GM19467 (cell line): ENCODE measurements around the gene GAPDHS.

Experiments used
- ATAC-seq: cut with Tn5 transposase; IDR thresholded peaks from one replicate; pipeline ENCODE4 v1.9.1; 2021; ENCODE audit warnings: mild to moderate bottlenecking, moderate library complexity; ENCODE audit not compliant: unreplicated experiment

GAPDHS gene

DNA sequence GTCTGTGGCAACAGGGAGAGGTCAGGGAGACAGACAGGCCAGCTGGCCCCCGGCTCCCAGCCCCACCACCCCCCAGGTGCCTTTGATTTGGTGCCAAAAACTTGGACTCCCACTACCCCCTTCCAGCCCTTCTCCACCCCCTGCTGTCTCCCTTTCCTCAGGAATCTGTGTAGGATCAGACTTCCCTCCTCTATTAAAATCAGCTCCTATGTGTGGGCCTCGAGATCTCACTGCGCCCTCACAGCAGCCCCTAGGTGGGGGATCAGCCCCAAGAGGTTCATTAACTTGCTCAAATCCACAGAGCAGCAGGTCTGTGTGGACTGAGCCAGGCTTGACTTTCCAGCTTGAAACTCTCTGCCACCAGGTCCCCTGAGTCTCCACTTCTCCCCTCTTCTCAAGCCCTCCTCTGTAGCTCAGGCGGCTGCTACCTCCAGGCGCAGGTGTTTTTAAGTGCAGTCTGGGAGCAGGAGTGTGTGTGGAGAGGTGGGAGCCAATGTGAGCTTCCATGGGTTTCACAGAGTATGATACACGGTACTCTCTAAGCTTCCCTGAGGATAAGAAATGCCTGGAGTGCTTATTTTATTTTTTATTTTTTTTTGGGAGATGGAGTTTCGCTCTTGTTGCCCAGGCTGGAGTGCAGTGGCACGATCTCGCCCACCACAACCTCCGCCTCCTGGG lies 1.7 kb downstream of the GAPDHS start:
- ATAC-seq: no peak

DNA sequence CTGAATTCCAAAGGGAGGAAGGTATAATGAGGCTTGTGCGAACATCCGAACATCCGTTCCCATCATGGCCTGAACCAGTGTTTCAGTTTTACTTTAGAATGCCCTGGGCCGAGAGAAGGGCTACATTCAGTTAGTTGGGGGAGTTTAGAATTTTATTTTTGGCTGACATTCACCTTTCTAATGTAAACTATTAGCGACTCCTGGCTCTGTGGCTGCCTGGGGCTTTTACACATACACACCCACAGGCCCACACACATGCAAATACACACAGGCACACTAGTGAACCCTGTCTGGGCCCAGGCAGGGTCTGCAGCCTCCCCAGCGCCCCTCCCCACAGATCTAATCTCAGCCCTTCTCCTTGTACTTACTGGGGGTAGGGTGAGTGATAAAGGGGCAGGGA lies 6.1 kb downstream of the GAPDHS start:
- no peak for ATAC-seq

DNA sequence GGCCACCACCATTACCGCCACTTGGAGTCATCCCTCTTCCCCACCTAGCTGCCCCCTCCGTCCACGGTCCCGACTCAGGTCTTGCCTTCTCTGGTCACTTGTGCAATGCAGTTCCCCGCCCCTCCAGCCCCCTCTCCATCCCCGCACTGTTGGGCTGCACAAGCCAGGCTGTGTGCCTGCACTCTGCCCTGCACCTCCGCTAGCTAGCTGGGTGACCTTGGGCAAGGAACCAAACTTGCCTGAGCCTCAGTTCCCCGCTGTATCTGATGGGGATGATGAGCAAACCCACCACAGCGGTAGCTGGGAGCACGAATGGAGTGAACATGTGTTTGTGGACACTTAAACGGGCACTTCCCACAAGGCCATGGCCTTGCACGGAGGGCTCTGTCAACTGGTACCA lies 6.6 kb downstream of the GAPDHS start:
- no peak for ATAC-seq

DNA sequence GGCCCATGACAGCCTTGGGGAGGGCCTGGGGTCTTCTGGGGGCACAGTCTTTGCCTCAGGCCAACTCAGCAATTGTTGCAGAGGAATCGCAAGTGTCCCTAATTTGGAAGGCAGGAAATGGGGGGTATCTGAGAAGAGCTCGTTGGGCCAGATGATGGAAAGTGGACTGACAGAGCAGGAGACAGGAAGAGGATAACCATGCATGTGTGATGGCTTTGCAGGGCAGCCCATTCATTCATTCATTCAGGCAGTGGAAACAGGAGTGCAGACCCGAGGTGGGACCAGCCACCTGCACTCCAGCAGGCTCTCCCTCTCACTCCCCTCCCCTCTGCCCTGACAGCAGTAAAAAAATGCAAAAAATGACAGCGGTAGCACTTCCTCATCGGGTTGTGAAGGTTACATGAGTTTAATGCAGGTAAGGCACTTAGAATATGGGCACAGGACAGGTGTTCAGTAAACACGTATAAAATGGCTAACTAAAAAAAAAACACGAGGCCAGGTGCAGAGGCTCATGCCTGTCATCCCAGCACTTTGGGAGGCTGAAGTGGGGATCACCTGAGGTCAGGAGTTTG lies 7.2 kb downstream of the GAPDHS start:
- ATAC-seq: no peak

DNA sequence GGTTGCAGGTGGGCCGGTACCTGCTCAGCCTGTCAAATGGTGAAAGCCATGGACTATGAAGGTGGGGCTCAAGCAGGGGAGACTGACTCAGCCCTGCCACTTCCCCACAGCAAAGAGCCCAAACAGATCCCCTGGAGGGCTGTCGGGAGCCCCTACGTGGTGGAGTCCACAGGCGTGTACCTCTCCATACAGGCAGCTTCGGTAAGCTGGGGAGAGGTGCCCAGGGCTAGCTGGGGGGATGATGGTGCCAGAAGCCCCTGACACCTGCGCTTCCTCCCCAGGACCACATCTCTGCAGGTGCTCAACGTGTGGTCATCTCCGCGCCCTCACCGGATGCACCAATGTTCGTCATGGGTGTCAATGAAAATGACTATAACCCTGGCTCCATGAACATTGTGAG lies 9.0 kb downstream of the GAPDHS start:
- ATAC-seq: no peak

DNA sequence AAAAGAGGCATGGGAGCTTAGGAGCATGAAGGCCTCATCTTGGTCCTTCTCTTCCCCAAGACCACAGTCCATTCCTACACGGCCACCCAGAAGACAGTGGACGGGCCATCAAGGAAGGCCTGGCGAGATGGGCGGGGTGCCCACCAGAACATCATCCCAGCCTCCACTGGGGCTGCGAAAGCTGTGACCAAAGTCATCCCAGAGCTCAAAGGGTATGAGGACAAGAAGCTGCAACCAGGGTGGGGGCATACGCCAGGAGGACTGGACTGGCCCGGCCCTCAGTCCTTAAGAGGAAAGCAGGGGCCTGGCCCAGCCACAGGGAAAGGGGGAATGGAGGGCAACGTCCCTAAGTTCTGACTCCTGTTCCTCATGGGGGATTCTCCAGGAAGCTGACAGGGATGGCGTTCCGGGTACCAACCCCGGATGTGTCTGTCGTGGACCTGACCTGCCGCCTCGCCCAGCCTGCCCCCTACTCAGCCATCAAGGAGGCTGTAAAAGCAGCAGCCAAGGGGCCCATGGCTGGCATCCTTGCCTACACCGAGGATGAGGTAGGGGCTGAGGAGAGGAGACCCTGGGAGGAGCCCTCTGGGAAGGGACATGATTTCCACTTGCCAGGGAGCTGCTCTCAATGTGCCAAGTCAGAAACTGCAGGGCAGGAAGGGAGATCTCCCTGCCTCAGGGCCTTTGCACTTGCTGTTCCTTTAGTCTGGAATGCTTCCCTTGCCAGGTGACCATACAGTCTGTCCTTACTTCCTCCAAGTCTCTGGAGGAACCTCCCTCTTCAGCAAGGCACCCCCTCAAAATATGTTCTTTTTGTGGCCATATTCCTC lies 10.2 kb downstream of the GAPDHS start:
- ATAC-seq: no peak

DNA sequence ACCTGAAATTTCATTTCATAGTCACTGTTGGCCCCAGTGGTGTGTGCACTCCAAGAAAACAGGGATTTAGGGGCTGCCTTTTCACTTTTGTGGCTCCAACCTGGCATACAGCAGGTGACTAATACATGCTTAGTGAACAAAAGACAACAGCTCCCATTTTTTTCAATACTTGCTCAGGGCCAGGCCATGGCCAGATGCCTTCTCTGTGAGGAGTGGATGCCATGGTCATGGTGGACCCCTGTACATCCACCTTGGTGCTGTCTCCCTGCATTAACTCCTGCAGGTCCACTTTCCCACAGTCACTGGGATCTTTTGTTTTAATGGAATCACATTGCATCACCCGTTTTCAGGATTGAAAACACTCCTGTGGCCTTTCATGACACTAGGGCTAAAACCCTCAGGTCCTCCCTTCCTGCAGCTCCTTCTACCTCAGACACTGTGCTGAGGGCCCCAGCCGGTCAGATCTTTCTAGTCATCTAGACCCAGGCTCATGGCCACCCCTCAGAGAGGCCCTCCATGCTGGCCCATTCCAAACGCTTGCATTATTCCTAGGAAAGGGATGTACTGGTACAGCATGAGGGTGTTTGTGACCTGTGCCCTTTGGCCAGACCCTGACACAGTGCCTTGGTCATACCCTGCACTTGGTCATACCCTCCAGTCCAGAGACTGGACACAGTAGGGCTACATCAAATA lies 11.0 kb downstream of the GAPDHS start:
- no peak for ATAC-seq

DNA sequence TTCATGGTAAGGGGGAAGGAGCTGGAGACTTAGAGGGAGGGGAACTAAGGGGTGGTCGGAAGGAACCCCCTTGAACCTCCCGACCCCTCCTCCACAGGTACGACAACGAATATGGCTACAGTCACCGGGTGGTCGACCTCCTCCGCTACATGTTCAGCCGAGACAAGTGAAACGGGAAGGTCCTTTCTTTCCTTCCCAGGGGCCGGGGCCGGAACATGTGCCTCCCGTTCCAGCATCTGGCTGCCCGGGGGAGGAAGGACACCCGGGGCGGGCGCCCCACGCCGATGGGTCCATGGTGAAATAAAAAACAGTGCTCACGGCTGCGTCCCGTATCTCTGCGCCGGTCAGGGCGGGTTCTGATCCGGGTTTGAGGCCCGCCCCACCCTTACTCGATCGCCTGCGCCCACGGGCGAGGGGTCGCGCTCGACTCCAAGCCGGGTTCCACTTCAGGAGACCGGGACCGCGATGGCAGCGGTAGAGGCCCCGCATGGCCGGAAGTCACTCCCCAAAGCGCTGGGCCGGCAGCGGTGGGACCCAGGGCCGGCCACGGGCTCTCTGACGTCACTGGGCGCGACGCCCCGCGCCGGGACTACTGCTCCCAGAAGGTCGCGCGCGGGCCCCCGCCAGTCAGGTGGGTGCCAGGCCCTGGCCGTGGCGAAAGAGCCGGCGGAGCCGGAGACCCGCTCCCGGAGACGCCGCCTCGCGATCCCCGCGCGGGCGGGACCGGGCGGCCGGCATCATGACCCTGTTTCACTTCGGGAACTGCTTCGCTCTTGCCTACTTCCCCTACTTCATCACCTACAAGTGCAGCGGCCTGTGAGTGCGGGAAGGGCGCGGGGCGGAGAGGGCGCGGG lies 12.0 kb downstream of the GAPDHS start, which contains the start of gene TMEM147:
Gene TMEM147 (plus strand): TSS at position 626 of the 854 bp plus-strand sequence. CDS start 114 bp downstream, at position 740.
- ATAC-seq: peak; percentile 66

DNA sequence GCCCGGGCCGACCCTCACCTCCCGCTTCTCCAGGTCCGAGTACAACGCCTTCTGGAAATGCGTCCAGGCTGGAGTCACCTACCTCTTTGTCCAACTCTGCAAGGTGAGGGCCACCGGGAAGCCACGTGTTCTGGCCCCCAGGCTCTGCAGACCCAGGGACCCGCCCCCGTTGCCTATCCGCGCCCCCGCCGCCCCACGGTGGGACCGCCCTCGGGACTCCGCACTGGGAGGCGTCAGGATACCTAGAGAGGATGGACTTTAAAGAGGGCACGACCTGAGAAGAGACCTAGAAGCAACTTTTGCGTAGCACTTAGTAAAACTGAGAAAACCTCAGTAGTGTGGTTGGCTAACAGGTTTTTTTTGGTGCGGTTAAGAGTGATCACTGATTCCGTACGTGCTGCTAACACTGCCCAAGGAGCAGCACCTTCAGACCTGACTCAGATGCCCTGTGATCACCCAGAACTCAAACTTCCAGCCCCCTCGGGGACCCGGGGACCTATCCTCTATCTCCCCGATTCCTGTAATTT lies 12.7 kb downstream of the GAPDHS start:
- ATAC-seq: peak; percentile 30

DNA sequence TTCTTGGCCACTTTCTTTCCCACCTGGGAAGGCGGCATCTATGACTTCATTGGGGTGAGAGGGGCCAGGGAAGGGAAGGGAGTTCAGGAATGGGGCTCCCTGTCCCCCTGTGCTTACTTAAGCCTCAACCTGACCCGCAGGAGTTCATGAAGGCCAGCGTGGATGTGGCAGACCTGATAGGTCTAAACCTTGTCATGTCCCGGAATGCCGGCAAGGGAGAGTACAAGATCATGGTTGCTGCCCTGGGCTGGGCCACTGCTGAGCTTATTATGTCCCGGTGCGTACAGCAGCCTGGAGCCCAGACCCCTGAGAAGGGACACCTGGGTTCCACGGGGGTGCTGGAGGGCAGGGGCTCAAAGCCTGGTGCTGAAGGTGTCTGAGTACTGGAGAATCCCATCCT lies 13.3 kb downstream of the GAPDHS start:
- ATAC-seq: no peak

DNA sequence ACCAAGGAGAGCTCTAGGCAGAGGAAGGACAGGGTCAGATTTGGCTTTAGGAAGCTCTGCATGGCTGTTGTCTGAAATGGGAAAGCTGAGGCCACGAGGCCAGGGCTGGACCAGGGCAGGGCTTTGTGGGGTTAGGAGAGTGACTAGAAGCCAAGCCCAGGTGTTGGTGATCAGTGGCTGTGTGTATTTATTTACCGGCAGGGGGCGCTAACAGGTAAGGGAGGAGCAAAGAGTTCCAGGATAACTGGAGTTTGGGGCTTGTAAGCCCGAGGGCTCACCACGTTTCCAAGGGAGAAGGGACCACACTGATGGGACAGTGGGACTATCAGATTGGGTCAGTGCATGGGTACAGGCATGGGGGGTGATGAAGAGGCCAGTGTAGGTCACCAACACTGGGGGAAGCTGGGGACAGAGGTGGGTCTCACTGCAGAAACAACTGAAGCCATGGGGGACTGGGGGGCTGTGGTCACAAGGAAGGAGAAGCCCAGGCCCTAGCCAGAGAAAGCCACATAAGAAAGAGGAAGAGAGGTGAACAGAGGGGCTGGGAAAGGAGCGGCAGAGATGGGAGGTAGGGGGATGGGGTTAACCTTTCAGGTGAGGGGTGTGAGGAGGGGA lies 16.0 kb downstream of the GAPDHS start:
- ATAC-seq: no peak

DNA sequence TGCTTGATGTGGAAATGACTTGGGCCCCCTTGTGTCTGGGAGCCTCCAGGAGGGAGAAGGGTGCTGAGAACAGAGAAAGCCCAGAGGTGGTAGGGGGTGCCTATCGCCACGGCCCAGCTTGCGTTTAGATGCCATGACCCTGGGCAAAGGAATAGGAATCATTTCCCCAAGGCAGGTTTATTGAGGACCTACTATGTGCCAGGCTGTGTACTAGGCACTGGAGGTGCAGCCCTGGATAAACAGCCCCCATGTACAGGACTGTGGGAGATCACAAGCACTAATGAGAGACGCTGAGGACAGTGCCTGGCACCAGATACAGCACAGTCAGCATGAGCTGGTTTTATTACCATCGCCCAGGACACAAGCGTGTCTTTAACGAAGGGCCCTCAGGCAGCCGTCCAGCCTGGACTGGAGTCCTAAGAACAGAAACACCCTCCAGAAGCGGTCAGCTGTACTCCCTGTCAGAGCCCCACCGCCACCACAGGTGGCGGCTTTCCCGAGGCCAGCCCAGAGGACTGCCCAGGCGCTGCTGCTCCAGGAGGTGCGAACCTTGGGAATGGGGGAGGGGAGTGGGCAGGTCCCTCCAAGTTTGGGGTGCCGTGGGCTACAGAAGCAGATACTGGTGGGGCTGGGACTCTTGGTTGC lies 16.7 kb downstream of the GAPDHS start:
- ATAC-seq: no peak

DNA sequence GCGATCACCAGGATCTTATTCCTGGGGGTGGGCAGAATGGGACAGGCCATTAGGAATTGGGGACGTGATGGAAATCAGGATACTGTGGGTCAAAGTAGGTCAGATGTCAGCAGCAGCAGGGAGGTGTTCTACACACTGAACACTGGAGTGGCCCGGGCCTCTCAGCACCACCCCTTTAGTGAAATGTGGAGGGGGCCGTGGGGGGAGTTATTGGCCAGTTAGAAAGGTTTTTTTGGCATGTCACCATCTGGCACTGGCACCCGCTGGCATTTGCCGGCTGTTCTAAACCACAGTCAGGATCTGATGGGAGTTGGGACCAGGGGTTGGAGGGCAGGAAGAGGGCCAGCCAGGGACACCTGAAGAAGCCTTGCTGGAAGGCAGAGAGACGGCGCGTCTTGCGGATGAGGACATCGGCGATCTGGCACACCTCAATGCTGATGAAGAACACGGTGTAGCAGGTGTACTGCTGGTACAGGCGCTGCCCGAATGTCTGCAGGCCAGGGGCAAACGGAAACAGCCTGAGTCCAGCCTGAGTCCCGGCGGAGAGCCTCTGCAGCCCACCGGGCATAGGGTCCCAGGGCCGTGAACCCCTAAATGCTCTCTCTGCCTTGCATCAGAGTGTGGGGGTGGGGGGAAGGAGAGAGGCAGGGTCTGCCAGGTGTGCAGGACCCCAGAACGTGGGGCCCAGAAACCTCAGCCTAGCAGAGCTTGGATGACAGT lies 18.0 kb downstream of the GAPDHS start:
- ATAC-seq: no peak

DNA sequence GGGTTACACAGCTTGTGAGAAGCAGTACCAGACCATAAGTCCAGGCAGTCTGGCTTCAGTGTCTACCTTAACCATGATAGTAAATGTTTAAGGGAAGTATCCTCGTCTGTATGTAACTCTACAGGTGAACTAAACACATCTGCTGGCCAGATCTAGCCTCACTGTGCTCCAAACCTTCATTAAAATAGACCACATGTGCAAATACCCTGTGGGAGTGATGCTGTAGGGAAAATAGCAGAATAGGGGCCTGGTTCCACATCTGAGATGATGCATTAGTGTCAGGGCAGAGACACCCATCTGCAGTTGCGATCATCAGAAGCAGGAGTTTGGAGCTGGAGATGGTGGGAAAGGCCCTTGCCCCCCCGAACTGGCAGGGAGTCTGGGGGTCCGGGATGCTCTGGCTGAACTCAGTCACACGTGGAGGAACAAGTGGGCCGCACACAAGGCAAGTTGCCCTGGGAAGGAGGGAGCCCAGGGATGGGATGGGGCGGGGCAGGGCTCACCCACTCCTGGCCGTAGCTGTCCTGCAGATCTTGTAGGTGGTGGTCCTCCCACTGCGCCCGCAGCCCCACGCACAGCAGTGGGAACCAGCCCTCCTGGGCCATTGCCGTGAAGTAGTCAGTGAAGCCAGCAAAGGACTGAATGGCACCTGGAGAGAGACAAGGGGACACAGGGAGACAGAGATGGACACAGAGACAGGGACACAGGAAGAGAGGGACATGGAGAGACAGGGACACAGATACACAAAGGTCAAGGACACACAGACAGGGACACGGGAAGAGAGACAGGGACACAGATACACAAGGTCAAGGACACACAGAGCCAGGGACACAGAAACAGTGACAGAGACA lies 19.5 kb downstream of the GAPDHS start:
- no peak for ATAC-seq

DNA sequence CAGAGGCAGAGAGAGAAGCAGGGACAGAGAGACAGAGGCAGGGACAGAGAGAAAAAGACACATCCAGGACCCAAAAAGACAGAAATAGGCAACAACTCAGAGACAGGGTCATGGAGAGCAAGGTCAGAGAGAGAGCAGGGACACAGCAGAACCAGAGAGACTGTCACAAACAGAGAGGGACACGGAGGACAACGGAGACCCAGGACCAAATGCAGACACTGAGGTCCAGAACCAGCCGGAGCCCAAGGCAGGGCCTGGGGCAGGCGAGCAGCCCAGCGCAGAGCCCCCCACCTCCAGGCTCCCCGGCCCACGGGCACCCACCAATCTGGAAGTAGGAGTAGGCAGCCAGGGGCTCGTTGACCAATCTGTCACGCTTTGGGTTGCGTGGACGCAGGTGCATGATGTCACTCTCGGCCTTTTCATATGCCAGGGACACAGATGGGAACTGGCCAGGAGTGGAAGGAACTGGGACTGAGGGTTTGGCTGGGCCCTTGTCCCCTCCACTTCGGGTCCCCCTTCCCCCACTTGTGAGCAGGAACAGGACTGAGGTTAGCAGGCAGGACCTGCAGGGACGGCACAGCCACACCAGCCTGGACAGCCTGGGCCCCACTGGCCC lies 20.2 kb downstream of the GAPDHS start:
- no peak for ATAC-seq

DNA sequence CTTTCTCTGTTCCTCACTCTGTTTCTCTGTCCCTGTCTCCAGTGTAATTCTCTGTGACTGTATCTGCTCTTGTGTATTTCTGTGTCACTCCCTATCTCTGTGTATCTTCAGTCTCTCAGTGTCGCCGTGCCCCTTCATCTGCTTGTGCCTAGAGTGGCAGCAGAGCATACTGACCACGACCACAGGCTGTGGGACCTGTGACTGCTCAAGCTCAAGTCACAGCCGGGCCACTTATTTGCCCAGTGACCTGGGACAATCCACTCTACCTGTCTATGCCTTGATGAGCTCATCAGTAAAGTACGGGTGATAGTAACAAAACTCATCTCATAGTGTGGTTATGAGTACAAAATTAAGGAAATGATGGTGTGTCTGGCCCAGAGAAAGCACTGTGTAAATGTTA lies 20.8 kb downstream of the GAPDHS start:
- ATAC-seq: no peak

DNA sequence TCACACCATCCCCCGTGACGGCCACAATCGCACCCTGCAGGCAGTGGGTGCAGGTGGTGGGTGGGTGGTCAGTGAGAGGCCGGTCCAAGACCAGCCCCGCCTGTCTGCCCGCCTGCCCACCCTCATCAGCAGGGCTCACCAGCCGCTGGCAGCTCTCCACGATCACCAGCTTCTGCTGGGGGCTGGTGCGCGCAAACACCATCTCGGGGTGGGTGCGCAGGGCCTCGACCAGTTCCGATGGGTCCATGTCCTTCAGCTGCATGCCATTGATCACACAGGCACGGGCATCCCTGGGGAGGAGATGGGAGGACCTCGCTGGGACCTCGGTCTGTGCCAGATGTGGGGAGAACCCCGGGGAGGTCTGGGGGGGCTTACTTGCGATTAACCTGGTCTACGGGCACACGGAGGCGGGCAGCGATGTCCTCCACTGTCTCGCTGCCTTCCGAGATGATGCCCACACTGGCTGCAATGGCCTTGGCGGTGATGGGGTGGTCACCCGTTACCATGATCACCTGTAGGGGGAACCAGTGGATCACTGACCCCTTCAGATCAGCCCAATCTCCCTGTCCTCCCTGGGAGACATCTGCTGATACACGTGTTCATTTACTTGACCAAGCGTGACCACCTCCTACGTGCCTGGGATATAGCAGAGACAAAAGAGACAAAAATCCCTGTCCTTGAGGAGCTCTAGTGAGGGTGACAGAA lies 22.2 kb downstream of the GAPDHS start:
- ATAC-seq: no peak
